ENCODE measurements around the gene URB2.

DNA sequence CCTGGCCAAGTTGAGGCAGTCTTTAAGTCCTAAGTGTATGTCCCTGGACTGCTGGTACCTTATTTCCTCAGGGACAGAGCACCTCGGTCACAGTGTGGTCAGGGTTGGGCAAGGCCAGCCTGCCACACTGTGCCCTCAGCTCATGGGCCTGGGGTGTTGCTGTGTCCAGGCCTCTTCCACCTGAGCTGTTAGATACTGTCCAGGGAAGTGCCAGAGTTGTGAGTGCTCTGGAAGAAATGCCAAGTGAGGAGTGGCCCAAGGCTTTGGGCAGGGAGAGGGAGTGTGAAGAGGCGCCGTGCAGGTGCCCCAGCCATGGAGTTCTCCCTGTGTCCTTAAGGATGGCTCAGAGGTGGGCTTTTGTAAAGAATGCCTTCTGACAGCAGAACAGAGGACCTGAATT is 15.3 kb downstream of the URB2 start:
- TF ChIP-seq, protein P1, sequence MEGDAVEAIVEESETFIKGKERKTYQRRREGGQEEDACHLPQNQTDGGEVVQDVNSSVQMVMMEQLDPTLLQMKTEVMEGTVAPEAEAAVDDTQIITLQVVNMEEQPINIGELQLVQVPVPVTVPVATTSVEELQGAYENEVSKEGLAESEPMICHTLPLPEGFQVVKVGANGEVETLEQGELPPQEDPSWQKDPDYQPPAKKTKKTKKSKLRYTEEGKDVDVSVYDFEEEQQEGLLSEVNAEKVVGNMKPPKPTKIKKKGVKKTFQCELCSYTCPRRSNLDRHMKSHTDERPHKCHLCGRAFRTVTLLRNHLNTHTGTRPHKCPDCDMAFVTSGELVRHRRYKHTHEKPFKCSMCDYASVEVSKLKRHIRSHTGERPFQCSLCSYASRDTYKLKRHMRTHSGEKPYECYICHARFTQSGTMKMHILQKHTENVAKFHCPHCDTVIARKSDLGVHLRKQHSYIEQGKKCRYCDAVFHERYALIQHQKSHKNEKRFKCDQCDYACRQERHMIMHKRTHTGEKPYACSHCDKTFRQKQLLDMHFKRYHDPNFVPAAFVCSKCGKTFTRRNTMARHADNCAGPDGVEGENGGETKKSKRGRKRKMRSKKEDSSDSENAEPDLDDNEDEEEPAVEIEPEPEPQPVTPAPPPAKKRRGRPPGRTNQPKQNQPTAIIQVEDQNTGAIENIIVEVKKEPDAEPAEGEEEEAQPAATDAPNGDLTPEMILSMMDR (conservative IDR thresholded peaks at IDR 0.05; ENCODE audit: low read length): no peak
- TF ChIP-seq EZH2phosphoT487 (IDR thresholded peaks at IDR 0.05; ENCODE audit: borderline replicate concordance): no peak

Measured in Loucy (cell line).